HL-60/S4 treated with phorbol 12-myristate 13-acetate at 8.2 ng/mL for 4 days and 3 days (cell line): Measurements from ENCODE around the gene LLCFC1.

Source experiments
- in situ Hi-C: fragments of 300-500 bp; cut with MboI; formaldehyde crosslinking; loops from 2 replicates; pipeline ENCODE4 v1.15.0; 2022; ENCODE audit warnings: low sequenced_read_pairs

LLCFC1 gene

DNA sequence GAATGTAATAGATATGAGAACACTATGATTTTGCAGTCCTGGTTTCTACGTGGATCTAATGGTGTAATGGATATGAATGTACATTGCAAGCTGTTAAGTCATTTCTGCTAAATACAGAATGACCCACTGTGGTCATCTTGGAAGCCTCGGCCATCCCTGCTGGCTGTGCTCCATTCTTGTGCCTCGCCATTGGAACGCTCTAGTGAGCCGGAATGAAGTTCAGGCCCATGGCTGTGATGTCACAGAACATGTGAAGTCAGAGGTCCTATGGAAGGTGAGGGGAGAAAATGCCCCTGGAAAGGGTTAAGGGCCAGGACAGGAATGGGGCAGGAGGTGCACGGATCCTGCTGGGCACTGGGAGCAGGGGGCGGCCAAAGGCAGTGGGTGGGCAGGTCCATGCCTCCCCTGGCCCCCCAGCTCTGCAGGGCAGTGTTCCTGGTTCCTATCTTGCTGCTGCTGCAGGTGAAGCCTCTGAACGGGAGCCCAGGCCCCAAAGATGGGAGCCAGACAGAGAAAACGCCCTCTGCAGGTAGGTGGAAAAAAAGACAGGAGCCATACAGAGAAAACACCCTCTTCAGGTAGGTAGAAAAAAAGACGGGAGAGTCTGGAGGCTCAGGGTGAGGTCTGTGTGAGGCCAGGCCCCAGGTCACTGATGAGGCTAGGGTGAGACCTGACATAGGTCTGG is at the start of gene LLCFC1:
LLCFC1 (plus strand) TSS at position 259 of the 685 bp plus-strand sequence; CDS start at position 397, 138 bp downstream.
- in situ Hi-C loops = no loop called here

DNA sequence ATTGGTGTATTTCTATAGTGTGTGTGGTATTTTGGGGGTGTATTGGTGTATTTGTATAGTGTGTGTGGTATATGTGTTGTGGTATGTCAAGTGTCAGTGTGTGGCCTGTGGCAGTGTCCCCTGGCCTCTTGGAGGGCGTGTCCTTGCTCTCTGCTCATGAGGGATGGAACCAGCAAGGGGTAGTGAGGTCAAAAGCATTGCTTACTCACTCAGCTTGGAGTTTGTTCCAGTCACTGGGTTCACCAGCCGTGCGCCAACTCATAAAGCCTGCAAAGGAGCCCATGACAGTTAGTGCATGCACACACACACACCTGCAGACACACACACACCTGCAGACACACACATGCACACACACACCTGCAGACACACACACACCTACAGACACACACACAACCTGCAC is 49.5 kb upstream of the LLCFC1 start:
- in situ Hi-C loops = no loop called here

DNA sequence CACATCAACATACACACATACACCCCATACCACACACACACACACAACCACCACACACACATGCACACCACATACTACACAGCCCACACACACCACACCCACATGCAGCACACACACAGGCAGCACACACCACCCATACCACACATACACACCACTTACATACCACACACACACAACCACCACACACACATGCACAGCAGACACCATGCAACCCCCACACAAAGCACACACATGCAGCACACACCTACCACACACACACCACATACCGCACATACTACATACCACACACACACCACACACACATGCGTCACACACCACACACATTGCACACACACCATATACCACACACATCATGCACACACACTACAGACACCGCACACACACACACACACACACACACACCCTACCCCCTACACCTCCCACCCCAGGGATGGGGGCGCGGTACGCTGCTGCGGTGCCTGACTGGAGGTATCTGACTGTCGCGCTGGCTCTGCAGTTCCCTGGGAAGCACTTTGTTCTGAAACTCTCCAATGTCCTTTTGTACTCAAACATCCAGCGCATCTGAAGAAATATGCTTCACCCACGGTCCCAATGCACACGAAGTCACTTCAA is 48.3 kb upstream of the LLCFC1 start:
- in situ Hi-C loops = no loop called here

DNA sequence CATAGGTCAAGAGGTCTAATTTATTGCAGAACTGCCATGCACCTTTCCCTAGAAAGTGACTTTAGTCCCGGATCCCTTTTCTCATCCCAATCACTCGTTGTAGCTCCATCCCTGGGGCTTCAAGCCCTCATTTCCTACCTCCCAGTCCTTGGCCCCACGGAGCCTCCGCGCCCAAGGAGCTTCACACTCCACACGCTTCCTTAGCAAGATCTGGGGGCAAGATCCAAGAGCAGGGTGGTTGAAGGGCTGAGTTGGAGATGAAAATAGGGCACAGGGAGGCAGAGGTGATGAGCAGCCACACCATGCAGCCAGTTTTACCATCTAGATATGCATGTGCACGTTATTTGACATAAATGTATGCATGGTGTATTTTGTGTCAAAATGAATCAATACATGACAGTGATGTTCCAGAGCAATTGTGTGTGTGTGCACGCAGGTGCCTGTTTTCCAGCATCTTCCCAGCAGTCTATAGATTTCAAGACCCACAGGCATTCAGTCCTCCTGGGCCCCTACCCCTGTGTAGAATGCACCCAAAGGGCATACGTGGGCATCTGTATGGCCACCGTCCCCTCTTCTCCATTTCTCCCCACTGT is 47.7 kb upstream of the LLCFC1 start:
- in situ Hi-C loops = no loop called here

- in situ Hi-C loops = no loop called here
Measured at GRCh38 chr7:142892951-142893350, 46.3 kb upstream of the LLCFC1 start.

- in situ Hi-C loops = no loop called here
Measured at GRCh38 chr7:142894112-142894984, 44.9 kb upstream of the LLCFC1 start.

DNA sequence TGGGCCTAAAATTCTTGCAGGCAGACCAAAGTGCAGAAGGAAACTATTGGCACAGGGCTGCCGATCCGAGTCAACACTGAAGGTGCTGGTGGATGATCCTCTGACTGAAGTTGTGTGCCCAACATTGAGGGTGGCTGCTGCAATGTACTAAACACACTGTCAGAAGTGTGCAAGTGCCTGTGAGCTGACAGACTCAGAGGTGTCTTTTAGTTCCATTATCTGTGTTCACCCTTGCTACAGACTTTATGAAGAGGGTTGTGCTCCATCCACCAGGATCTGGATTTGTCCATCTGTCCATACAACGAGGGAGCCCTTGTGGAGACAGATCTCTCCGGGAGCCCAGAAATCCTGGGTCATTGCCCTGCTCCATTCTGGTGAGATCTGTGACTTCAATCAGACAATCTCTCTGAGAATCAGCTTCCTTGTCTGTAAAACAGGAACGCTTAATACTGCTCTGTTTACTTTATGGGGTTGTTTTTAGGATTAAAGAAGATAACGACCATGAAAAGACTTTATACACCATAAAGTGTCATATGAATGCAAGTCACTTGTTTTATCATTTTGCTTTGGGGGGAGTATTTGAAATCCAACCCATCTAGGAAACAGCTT is 44.2 kb upstream of the LLCFC1 start:
- in situ Hi-C loops = no loop called here

- in situ Hi-C loops = no loop called here
Measured at GRCh38 chr7:142896151-142896550, 43.1 kb upstream of the LLCFC1 start.

DNA sequence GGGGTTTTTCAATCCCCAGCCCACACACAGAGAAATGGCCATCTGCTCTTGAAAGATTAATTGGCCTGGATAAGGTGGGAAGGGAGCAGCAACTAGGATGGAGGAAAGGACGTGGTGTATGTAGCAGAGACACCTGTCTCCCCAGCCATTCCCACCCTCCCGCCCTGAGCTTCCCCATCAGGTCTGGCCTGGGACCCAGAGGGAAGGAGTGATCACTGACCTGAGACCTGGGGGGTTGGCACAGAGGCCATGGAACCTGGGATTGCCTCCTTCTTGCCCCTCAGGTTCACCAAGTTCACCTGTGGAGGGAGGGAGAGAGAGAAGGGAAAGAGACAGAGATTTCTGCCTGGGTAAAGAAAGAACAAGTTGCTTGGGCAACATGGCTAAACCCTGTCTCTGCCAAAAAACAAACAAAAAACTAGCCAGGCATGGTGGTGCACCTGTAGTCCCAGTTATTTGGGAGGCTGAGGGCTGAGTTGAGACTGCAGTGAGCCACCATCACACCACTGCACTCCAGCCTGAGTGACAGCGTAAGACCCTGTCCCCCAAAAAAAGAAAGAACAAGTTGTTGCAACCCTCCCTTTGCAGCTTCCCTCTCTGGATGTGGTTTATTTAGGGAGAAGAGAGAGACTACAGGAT is 42.4 kb upstream of the LLCFC1 start:
- in situ Hi-C loops = no loop called here

GRCh38 chr7:142897691-142898090 is 41.6 kb upstream of the LLCFC1 start:
- in situ Hi-C loops = no loop called here

- in situ Hi-C loops = no loop called here
Measured at GRCh38 chr7:142898377-142899170, 40.7 kb upstream of the LLCFC1 start.

DNA sequence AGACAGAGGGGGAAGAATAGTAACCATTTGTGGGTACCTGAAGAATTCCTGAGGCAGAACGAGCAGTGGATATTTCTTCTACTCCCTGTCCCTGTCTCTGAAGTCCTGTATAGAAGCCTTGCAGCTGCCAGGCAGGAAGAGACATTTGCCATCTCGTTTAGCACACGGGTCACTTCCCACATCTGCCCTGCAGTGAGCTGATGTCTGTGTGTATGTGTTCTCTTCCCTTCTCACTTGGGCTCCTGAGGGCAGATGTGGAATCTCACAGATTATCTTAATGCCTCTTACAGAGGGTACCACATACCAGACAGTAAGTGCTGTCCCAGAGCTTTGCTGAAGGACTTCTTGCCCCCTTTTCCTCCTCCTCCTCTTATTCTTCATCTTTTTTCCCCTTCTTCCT is 39.6 kb upstream of the LLCFC1 start:
- in situ Hi-C loops = no loop called here

DNA sequence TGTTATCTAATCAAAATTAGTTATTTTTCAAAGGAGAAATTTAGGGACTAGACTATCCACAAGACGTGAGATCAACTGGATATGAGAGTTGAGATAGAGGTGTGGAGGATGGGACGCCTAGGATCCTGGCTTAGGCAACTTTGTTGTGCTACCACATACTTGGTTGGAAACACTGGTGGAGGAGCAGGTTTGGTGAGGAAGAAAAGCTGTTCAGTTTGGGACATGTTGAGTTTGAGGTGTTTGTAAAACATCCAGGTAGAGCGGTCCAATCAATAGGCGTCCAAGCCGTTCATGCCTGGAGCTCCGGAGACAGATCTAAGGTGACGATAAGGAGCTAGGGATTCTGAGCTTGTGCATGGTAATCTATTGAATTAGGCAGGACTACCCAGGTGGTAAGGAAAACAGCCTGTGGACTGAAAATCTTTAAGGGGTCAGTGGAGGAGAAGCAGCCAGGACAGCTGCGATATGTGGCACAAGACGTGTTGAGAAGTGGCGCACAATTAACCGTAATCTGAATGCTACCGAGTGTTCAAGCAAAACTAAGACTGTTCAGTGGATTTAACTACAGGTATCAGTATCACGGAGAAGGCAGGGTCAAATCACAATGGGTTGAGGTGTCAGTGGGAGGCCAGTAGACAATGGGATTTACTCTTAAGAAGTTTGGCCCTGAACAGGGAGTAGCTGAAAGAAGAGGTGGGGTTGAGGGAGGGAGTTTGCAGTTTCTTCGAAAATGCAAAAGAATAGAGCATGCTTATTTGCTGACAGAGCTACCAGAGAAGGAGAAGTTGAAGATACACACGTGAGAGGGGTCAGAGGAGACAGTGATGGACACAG is 37.6 kb upstream of the LLCFC1 start:
- in situ Hi-C loops = no loop called here

DNA sequence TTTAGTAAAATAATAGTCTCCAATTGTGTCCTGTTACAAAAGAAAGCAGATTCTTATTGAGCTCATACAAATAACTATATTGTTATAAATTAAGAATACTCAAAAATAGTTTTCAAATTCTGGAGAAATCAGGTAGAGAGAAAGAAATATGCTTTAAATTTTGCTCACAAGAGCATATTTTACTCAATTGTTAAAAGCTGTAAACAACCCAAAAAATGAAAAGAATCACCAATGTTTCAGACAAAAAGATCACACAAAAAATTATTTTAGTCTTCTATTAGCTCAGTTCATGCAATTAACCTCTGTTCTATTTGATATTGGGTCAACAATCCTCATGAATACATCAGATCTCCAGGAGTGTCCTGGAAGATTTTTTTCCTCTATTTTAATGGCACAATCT is 35.2 kb upstream of the LLCFC1 start:
- in situ Hi-C loops = no loop called here

- in situ Hi-C loops = no loop called here
Measured at GRCh38 chr7:142905759-142906158, 33.5 kb upstream of the LLCFC1 start.

- in situ Hi-C loops = no loop called here
Measured at GRCh38 chr7:142906643-142907042, 32.6 kb upstream of the LLCFC1 start.

DNA sequence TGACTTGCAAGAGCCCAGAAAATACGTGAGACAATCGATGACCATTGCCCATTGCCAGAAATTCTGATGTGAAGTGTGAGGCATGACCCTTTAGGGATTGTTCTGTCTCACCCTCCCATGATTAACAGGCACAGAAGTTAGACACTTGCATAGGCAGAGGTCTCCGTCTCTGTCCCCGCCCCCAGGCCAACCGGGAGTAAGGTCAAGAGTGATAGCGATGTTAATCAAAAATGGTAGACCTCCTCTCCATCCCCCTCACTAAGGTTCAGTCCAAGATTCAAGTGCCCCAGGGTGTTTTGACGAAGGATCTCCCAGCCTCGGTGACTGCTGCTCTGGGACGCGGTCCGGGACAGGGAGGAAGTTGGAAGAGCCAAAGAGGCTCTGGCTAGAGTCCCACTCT is 31.0 kb upstream of the LLCFC1 start:
- in situ Hi-C loops = no loop called here

DNA sequence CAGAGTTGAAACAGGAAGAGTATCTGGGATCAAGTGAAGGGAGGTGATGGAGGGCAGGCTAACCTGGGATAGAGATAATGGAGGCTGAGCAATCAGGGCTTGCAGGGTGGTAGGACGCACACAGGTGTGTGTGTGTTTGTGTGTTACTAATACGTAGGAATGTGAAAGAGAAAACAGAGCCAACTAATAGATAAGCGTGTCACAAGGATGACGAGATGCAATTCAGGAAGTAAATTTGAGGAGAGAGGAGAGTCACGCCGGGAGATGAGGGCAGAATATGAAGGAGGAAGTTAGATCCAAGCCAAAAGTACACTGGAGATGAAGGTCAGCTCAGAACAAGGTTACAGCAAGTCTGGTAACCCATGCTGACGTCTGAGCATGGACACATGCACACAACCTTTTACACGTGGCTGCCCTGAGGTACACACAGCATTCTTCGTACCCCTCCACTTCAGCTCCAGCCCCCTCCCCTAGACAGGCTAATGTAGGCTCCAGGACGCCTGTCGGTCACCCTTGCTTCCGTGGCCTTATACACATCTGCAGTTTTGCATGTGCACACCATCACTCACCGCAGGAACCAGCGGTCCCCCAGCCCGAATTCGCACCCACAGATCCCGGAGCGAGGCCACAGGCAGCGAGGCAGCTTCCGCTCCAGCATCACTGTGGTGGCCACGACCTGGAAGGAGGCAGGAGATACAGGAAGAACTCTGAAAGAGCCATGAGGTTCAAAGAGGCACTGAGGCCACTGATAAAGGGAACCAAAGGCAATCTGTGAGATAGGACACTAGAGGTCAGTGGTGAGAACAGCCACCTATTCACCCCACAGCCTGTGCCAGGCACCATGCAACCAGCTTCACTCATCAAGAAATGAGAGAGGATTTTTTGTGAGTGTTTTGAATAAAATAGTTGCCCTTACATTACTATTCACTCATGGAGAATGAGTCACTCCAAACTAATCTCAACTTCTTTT is 30.1 kb upstream of the LLCFC1 start:
- in situ Hi-C loops = no loop called here
